ENCODE results near the gene CAB39L. TPM values are rescaled to one million over a fixed set of nuclear protein-coding genes. Genes with fewer than 3 reads are reported as not detected.

CAB39L gene
- total RNA-seq, 1 donor from 2014 or later = 8.8 TPM

DNA sequence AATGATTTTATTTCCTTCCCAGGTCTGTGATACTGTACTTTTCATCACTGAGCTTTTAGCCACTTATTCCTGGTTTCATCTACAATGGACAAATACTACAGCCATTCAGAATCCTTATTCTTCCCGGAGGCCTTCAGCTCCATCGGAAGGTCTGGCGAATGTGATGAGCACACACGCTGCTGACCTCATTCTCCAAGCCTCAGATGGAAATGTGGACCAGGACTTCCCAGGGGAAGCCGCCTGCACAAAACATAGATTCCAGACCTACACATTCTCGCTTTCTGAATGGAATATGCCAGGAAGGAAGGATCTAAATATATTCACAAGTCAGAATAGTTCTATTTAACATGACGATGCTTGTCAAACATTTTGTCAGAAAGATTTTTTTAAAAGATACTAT lies 120.5 kb downstream of the CAB39L start:
- Mint-ChIP-seq H3K27me3 (no peaks in the 10 kb centered on the region), H3K4me1 (ENCODE audit: low read depth) (no peaks in the 10 kb centered on the region), H3K4me3 (ENCODE audit: low read depth) (no peak overlapping the region), H3K9me3 (ENCODE audit: low read depth) (no peaks in the 10 kb centered on the region), H3K27ac (no peak overlapping the region), H3K36me3 (ENCODE audit: insufficient read depth) (no peaks in the 10 kb centered on the region)
- no peak for TF ChIP-seq CTCF (IDR thresholded peaks at IDR 0.05; ENCODE audit: unreplicated experiment)
- no peak for DNase-seq (ENCODE audit: low spot score, unreplicated experiment)

DNA sequence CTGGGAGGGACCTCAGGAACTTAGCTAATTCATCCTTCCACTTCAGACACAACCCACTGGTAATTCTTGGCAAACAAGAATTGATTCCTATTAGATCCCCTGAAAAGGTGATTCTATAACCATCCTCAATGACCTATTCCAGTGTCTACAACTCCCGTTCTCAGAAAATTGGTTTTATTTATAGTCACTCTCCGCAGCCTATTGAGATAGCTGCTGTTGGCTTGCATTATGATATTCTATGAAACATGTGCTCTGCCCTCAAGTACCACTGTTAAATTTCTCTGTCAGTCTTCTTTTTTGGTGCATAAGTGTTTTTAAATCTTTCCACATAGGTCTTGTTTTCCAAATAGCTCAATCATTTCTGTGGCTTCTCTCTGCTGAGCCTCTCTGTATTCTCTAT lies 121.2 kb downstream of the CAB39L start:
- Mint-ChIP-seq H3K9me3 (ENCODE audit: low read depth) (no peaks in the 10 kb centered on the region), H3K27me3 (no peaks in the 10 kb centered on the region), H3K4me1 (ENCODE audit: low read depth) (no peaks in the 10 kb centered on the region), H3K27ac (no peak overlapping the region), H3K36me3 (ENCODE audit: insufficient read depth) (no peaks in the 10 kb centered on the region), H3K4me3 (ENCODE audit: low read depth) (no peak overlapping the region)
- no peak for TF ChIP-seq CTCF (IDR thresholded peaks at IDR 0.05; ENCODE audit: unreplicated experiment)
- no peak for DNase-seq (ENCODE audit: low spot score, unreplicated experiment)

DNA sequence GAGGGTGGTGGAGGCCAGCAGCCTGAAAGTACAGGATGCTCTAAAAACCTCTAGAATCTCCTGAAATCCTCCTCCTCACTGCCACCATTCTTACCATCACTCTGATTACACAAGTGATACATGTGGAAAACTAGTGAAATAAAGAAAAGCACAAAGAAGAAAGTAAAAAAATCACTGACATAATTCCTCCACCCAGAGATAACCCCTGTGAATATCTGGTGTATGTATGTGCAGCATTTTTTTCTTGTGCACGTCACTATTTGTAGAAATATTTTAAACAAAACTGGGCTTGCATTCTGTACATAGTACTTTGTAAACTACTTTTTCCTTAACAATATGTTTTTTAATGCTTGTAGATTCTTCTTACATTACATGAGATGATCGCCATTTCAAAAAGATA lies 122.9 kb downstream of the CAB39L start:
- no peaks in the 10 kb centered on the region for H3K9me3 Mint-ChIP-seq (ENCODE audit: low read depth)
- no peak for DNase-seq (ENCODE audit: low spot score, unreplicated experiment)
- H3K36me3 Mint-ChIP-seq (ENCODE audit: insufficient read depth) = peaks cover 4% of the 10 kb centered on the region
- H3K27ac Mint-ChIP-seq = no peak overlapping the region
- no peaks in the 10 kb centered on the region for H3K27me3 Mint-ChIP-seq
- no peak overlapping the region for H3K4me3 Mint-ChIP-seq (ENCODE audit: low read depth)
- no peaks in the 10 kb centered on the region for H3K4me1 Mint-ChIP-seq (ENCODE audit: low read depth)
- no peak for TF ChIP-seq CTCF (IDR thresholded peaks at IDR 0.05; ENCODE audit: unreplicated experiment)

- no peaks in the 10 kb centered on the region for H3K27me3 Mint-ChIP-seq
- TF ChIP-seq CTCF (IDR thresholded peaks at IDR 0.05; ENCODE audit: unreplicated experiment) = no peak
- peaks cover 4% of the 10 kb centered on the region for H3K36me3 Mint-ChIP-seq (ENCODE audit: insufficient read depth)
- no peak for DNase-seq (ENCODE audit: low spot score, unreplicated experiment)
- H3K27ac Mint-ChIP-seq = no peak overlapping the region
- no peak overlapping the region for H3K4me3 Mint-ChIP-seq (ENCODE audit: low read depth)
- H3K4me1 Mint-ChIP-seq (ENCODE audit: low read depth) = no peaks in the 10 kb centered on the region
- no peaks in the 10 kb centered on the region for H3K9me3 Mint-ChIP-seq (ENCODE audit: low read depth)
Measured at GRCh38 chr13:49319951-49320350, 123.9 kb downstream of the CAB39L start.

- Mint-ChIP-seq H3K4me3 (ENCODE audit: low read depth) (no peak overlapping the region), H3K9me3 (ENCODE audit: low read depth) (no peaks in the 10 kb centered on the region), H3K27ac (no peak overlapping the region), H3K36me3 (ENCODE audit: insufficient read depth) (peaks cover 4% of the 10 kb centered on the region), H3K27me3 (no peaks in the 10 kb centered on the region), H3K4me1 (ENCODE audit: low read depth) (no peaks in the 10 kb centered on the region)
- no peak for DNase-seq (ENCODE audit: low spot score, unreplicated experiment)
- TF ChIP-seq CTCF (IDR thresholded peaks at IDR 0.05; ENCODE audit: unreplicated experiment) = no peak
Measured at GRCh38 chr13:49319551-49319950, 124.3 kb downstream of the CAB39L start.

All from progenitor cell of endocrine pancreas (in vitro differentiated cells).